ENCODE measurements around the gene MEAK7.

MEAK7 gene

GRCh38 chr16:84504420-84505248 lies at the start of gene MEAK7:
MEAK7 (minus strand) TSS chr16:84504659; CDS start chr16:84498086, 6,573 bp downstream.
- no peak for DNase-seq

GRCh38 chr16:84553873-84554399 lies 49.5 kb upstream of the MEAK7 start:
- no peak for DNase-seq

- no peak for DNase-seq
Measured at GRCh38 chr16:84552135-84552534, 47.7 kb upstream of the MEAK7 start.

GRCh38 chr16:84550096-84550495 lies 45.6 kb upstream of the MEAK7 start:
- no peak for DNase-seq

- DNase-seq: no peak
Measured at GRCh38 chr16:84548971-84549844, 44.7 kb upstream of the MEAK7 start.

GRCh38 chr16:84548508-84548907 lies 44.0 kb upstream of the MEAK7 start:
- DNase-seq: no peak

- no peak for DNase-seq
Measured at GRCh38 chr16:84547546-84548061, 43.1 kb upstream of the MEAK7 start.

GRCh38 chr16:84546669-84547545 lies 42.4 kb upstream of the MEAK7 start:
- no peak for DNase-seq

- DNase-seq: no peak
Measured at GRCh38 chr16:84545114-84545737, 40.8 kb upstream of the MEAK7 start.

- DNase-seq: no peak
Measured at GRCh38 chr16:84544031-84544773, 39.7 kb upstream of the MEAK7 start.

GRCh38 chr16:84543253-84543652 lies 38.8 kb upstream of the MEAK7 start:
- DNase-seq: no peak

GRCh38 chr16:84541999-84542817 lies 37.7 kb upstream of the MEAK7 start:
- no peak for DNase-seq

- no peak for DNase-seq
Measured at GRCh38 chr16:84540194-84540593, 35.7 kb upstream of the MEAK7 start.

GRCh38 chr16:84538222-84538840 lies 33.9 kb upstream of the MEAK7 start:
- no peak for DNase-seq

- no peak for DNase-seq
Measured at GRCh38 chr16:84537491-84538151, 33.2 kb upstream of the MEAK7 start.

- no peak for DNase-seq
Measured at GRCh38 chr16:84535851-84536250, 31.4 kb upstream of the MEAK7 start.

- no peak for DNase-seq
Measured at GRCh38 chr16:84535408-84535807, 30.9 kb upstream of the MEAK7 start.

GRCh38 chr16:84534815-84535214 lies 30.4 kb upstream of the MEAK7 start:
- DNase-seq: no peak

GRCh38 chr16:84532855-84533486 lies 28.5 kb upstream of the MEAK7 start:
- DNase-seq: no peak
